H9 (cell line): Measurements from ENCODE around the gene COL4A2. TPM values are rescaled to one million over a fixed set of nuclear protein-coding genes. Genes with fewer than 3 reads are reported as not detected.

Experiments
- DNase-seq: peaks from one replicate; pipeline ENCODE4 v3.0.0-alpha.2; 2017
- H2AFZ ChIP-seq: one replicate; pipeline ENCODE4 v1.6.1; 2013; ENCODE audit warnings: mild to moderate bottlenecking, low read length, control low read depth, moderate library complexity
- H2AK5ac ChIP-seq: 2 replicates; pipeline ENCODE4 v1.6.1; 2013; ENCODE audit warnings: low read length, control low read depth, mixed read lengths; ENCODE audit not compliant: insufficient read length
- H2BK120ac ChIP-seq: one replicate; pipeline ENCODE4 v1.6.1; 2013; ENCODE audit warnings: low read depth, mild to moderate bottlenecking, low read length, control low read depth, inconsistent platforms; ENCODE audit not compliant: poor library complexity, severe bottlenecking
- H2BK12ac ChIP-seq: 2 replicates; pipeline ENCODE4 v1.6.1; 2013; ENCODE audit warnings: low read length, control low read depth, mixed read lengths, low read depth; ENCODE audit not compliant: insufficient read length
- H2BK15ac ChIP-seq: 2 replicates; pipeline ENCODE4 v1.6.1; 2013; ENCODE audit warnings: low read depth, low read length, control low read depth
- H2BK20ac ChIP-seq: one replicate; pipeline ENCODE4 v1.6.1; 2013; ENCODE audit warnings: low read depth, mild to moderate bottlenecking, low read length, control low read depth, inconsistent platforms; ENCODE audit not compliant: poor library complexity, severe bottlenecking
- H2BK5ac ChIP-seq: 2 replicates; pipeline ENCODE4 v1.6.1; 2013; ENCODE audit warnings: low read length, control low read depth, mixed read lengths; ENCODE audit not compliant: insufficient read length
- H3K14ac ChIP-seq: 2 replicates; pipeline ENCODE4 v1.6.1; 2013; ENCODE audit warnings: low read length, control low read depth; ENCODE audit not compliant: insufficient read depth
- H3K18ac ChIP-seq: 2 replicates; pipeline ENCODE4 v1.6.1; 2013; ENCODE audit warnings: low read depth, mild to moderate bottlenecking, mixed read lengths, low read length, control low read depth; ENCODE audit not compliant: insufficient read length
- H3K23ac ChIP-seq: 2 replicates; pipeline ENCODE4 v1.6.1; 2013; ENCODE audit warnings: low read length, control low read depth, mixed read lengths, low read depth; ENCODE audit not compliant: insufficient read length
- H3K23me2 ChIP-seq: 2 replicates; pipeline ENCODE4 v1.6.1; 2013; ENCODE audit warnings: low read depth, mild to moderate bottlenecking, mixed read lengths, low read length, control low read depth; ENCODE audit not compliant: insufficient read length, poor library complexity, severe bottlenecking
- H3K27ac ChIP-seq: 2 replicates; pipeline ENCODE4 v1.5.1; 2013; ENCODE audit warnings: low read length, control low read depth, mixed read lengths, low read depth; ENCODE audit not compliant: insufficient read length
- H3K27me3 ChIP-seq: 2 replicates; pipeline ENCODE4 v1.6.1; 2013; ENCODE audit warnings: low read length, control low read depth, inconsistent platforms; ENCODE audit not compliant: insufficient read depth
- H3K4ac ChIP-seq: 2 replicates; pipeline ENCODE4 v1.6.1; 2013; ENCODE audit warnings: low read depth, mild to moderate bottlenecking, control low read depth, inconsistent platforms, low read length, moderate library complexity
- H3K4me1 ChIP-seq: 2 replicates; pipeline ENCODE4 v1.6.1; 2013; ENCODE audit warnings: low read length, control low read depth, inconsistent platforms; ENCODE audit not compliant: insufficient read depth
- H3K4me2 ChIP-seq: 2 replicates; pipeline ENCODE4 v1.6.1; 2013; ENCODE audit warnings: low read length, control low read depth, mixed read lengths; ENCODE audit not compliant: insufficient read length, insufficient read depth
- H3K56ac ChIP-seq: 2 replicates; pipeline ENCODE4 v1.6.1; 2013; ENCODE audit warnings: low read depth, mild to moderate bottlenecking, mixed read lengths, low read length, control low read depth; ENCODE audit not compliant: insufficient read length
- H3K79me1 ChIP-seq: 2 replicates; pipeline ENCODE4 v1.6.1; 2013; ENCODE audit warnings: low read depth, mild to moderate bottlenecking, moderate library complexity, low read length, control low read depth, inconsistent platforms; ENCODE audit not compliant: insufficient read depth, poor library complexity, severe bottlenecking
- H3K79me2 ChIP-seq: 2 replicates; pipeline ENCODE4 v1.6.1; 2013; ENCODE audit warnings: low read length, control low read depth, inconsistent platforms; ENCODE audit not compliant: insufficient read depth
- H3K9ac ChIP-seq: 2 replicates; pipeline ENCODE4 v1.6.1; 2013; ENCODE audit warnings: low read length, control low read depth, mixed read lengths; ENCODE audit not compliant: insufficient read length; ENCODE audit errors: extremely low read depth
- H3K9me3 ChIP-seq: one replicate; pipeline ENCODE4 v1.6.1; 2013; ENCODE audit warnings: low read depth, low read length, inconsistent platforms; ENCODE audit not compliant: control insufficient read depth
- H3T11ph ChIP-seq: one replicate; pipeline ENCODE4 v1.6.1; 2013; ENCODE audit warnings: mild to moderate bottlenecking, low read length, control low read depth, inconsistent platforms
- H4K20me1 ChIP-seq: one replicate; pipeline ENCODE4 v1.6.1; 2013; ENCODE audit not compliant: control insufficient read depth, insufficient read length, insufficient read depth
- H4K5ac ChIP-seq: 2 replicates; pipeline ENCODE4 v1.6.1; 2013; ENCODE audit warnings: low read depth, mild to moderate bottlenecking, mixed read lengths, low read length, control low read depth; ENCODE audit not compliant: insufficient read length
- H4K8ac ChIP-seq: replicated peaks from 2 replicates; pipeline ENCODE4 v1.6.1; 2013; ENCODE audit warnings: low read length, control low read depth, mixed read lengths, low read depth; ENCODE audit not compliant: insufficient read length
- H4K91ac ChIP-seq: 2 replicates; pipeline ENCODE4 v1.6.1; 2013; ENCODE audit warnings: low read depth, mild to moderate bottlenecking, moderate library complexity, mixed read lengths, low read length, control low read depth; ENCODE audit not compliant: insufficient read length
- H3K27ac Mint-ChIP-seq, 3 experiments: 2 replicates in 2 of 3; 3 replicates in 1 of 3; pipeline ENCODE4 v1.8.0; 2020 to 2021; ENCODE audit warnings: mixed read lengths in 3 of 3, mild to moderate bottlenecking in 1 of 3, moderate library complexity in 1 of 3
- H3K27me3 Mint-ChIP-seq: 2 replicates; pipeline ENCODE4 v1.8.0; 2021; ENCODE audit warnings: low read depth, mild to moderate bottlenecking, moderate library complexity, mixed read lengths
- H3K36me3 Mint-ChIP-seq, 3 experiments: 2 replicates in 2 of 3; 3 replicates in 1 of 3; pipeline ENCODE4 v1.8.0; 2020 to 2021; ENCODE audit warnings: low read depth in 3 of 3, mixed read lengths in 3 of 3; ENCODE audit not compliant: insufficient read depth in 1 of 3
- H3K4me1 Mint-ChIP-seq, 2 experiments: 2 replicates each; pipeline ENCODE4 v1.8.0; 2020; ENCODE audit warnings: mixed read lengths in 2 of 2
- H3K4me3 Mint-ChIP-seq, 2 experiments: 2 replicates in 1 of 2; 3 replicates in 1 of 2; pipeline ENCODE4 v1.8.0; 2020 to 2021; ENCODE audit warnings: mild to moderate bottlenecking in 2 of 2, mixed read lengths in 2 of 2, moderate library complexity in 1 of 2
- H3K9me3 Mint-ChIP-seq, 2 experiments: 2 replicates in 1 of 2; 3 replicates in 1 of 2; pipeline ENCODE4 v1.8.0; 2020; ENCODE audit warnings: mild to moderate bottlenecking in 2 of 2, mixed read lengths in 2 of 2, moderate library complexity in 1 of 2
- CTCF ChIP-seq: fragments of 200-600 bp; sonication (generic); conservative IDR thresholded peaks from 3 replicates; pipeline ENCODE4 v1.8.0; 2021; ENCODE audit warnings: antibody characterized with exemption, mild to moderate bottlenecking
- WGBS: extraction: QIAGEN DNeasy Blood & Tissue Kit; methylation state at CpG from one replicate; pipeline ENCODE4 v1.1.7; 2013; ENCODE audit warnings: missing lambda C conversion rate, low lambda C conversion rate, mixed read lengths; ENCODE audit not compliant: insufficient read length; ENCODE audit errors: extremely low coverage; 5-methylcytosine and 5-hydroxymethylcytosine counted together
- total RNA-seq: library from RNA; stranded (reverse); gene quantifications from 2 replicates; pipeline ENCODE4 v1.2.1, GENCODE V29; 2021

The COL4A2 gene
- total RNA-seq, 1 experiment from 2014 or later: 76.5 TPM

GRCh38 chr13:110349239-110349638, 42.2 kb downstream of the COL4A2 start:
- no peak overlapping the region for H3K4ac ChIP-seq
- H3K9me3 Mint-ChIP-seq: no peaks in the 10 kb centered on the region; a peak in 1 of 5 replicates
- WGBS: no CpG with 5 or more reads among the region's 5 CpGs

More at GRCh38 chr13:110349239-110349638, 42.2 kb downstream of the COL4A2 start:
- Histone ChIP-seq H3K23me2 (no peaks in the 10 kb centered on the region), H2BK120ac (no peak overlapping the region), H2AFZ (no peak overlapping the region), H3K14ac (no peak overlapping the region), H2AK5ac (no peak overlapping the region), H4K5ac (no peak overlapping the region), H3K9me3 (no peaks in the 10 kb centered on the region), H3T11ph (no peak overlapping the region), H3K79me2 (no peaks in the 10 kb centered on the region), H3K4me1 (no peaks in the 10 kb centered on the region; the same call in none of the 2 replicates), H3K23ac (no peak overlapping the region), H3K27me3 (no peaks in the 10 kb centered on the region), H4K8ac (no peak overlapping the region), H4K20me1 (no peaks in the 10 kb centered on the region), H2BK15ac (no peak overlapping the region), H3K9ac (no peak overlapping the region), H3K79me1 (no peaks in the 10 kb centered on the region), H2BK20ac (no peak overlapping the region), H2BK12ac (no peak overlapping the region), H3K4me2 (no peak overlapping the region), H4K91ac (no peak overlapping the region), H3K27ac (no peak overlapping the region), H3K18ac (no peak overlapping the region), H3K56ac (no peak overlapping the region), H2BK5ac (no peak overlapping the region)
- H3K4me1 Mint-ChIP-seq: peaks cover 8 to 14% of the 10 kb centered on the region in 2 experiments
- no peaks in the 10 kb centered on the region; a peak in 1 of 7 replicates for H3K36me3 Mint-ChIP-seq
- no peak overlapping the region for H3K4me3 Mint-ChIP-seq
- H3K27me3 Mint-ChIP-seq: no peaks in the 10 kb centered on the region
- TF ChIP-seq CTCF: no peak
- no peak for DNase-seq
- H3K27ac Mint-ChIP-seq: no peak overlapping the region
